GM10266 (cell line): ENCODE measurements around the gene TRIM38.

Experiments
- DNase-seq: peaks from one replicate; pipeline ENCODE4 v3.0.0; 2012; ENCODE audit errors: extremely low spot score
- CTCF ChIP-seq: IDR thresholded peaks from 2 replicates; pipeline ENCODE4 v1.5.1; 2012; ENCODE audit warnings: mild to moderate bottlenecking, low read depth; ENCODE audit not compliant: control insufficient read depth, insufficient read depth; ENCODE audit errors: missing control alignments

Gene TRIM38

DNA sequence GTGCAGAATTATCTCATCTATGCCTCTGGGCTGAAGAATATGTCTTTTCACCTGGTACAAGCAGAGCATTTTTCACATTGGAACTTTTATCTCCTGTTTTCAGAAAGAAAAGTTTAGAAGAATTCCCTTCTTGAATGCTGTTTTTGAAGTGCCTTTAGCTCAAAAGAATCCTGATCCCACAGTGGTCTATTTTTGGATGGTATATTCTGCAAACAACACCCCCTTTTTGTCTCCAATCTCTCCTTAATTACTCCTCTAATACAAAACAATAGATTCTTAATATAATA lies 66.9 kb downstream of the TRIM38 start:
- no peak for DNase-seq
- TF ChIP-seq CTCF, result no peak

GRCh38 chr6:26029857-26030653 lies 67.5 kb downstream of the TRIM38 start:
- no peak for TF ChIP-seq CTCF
- DNase-seq, result no peak

GRCh38 chr6:26030716-26031115 lies 68.1 kb downstream of the TRIM38 start:
- no peak for DNase-seq
- TF ChIP-seq CTCF, result no peak

GRCh38 chr6:26031151-26031594 lies 68.6 kb downstream of the TRIM38 start:
- TF ChIP-seq CTCF, result no peak
- no peak for DNase-seq

DNA sequence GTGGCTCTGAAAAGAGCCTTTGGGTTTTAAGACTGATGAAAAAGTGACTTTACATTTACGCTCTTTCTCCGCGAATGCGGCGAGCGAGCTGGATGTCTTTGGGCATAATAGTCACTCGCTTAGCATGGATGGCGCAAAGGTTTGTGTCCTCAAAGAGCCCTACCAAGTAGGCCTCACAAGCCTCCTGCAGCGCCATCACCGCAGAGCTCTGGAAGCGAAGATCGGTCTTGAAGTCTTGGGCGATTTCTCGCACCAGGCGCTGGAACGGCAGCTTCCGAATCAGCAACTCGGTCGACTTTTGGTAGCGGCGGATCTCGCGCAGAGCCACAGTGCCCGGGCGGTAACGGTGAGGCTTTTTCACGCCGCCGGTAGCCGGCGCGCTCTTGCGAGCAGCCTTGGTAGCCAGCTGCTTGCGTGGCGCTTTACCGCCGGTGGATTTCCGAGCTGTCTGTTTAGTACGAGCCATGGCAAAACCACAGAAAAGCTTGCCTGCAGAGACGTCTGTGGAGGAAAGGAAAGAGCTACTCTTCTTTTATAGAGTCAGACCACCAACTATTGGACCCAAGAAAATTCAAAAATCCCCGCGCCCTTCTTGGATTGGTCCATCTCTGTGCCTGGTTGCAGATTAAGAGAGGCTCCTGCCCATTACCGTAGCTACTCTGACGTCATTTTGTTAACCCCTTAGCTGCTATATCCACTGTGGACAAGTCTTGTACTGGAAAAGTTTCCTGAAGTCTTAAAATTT lies 69.2 kb downstream of the TRIM38 start:
- peak; percentile 21 for TF ChIP-seq CTCF
- peak; percentile 82 for DNase-seq

GRCh38 chr6:26032340-26033084 lies 69.9 kb downstream of the TRIM38 start:
- TF ChIP-seq CTCF, result no peak
- DNase-seq, result no peak
